A673 (cell line): ENCODE results near the gene OR51B2. TPM values are rescaled to one million over a fixed set of nuclear protein-coding genes. Genes with fewer than 3 reads are reported as not detected.

Experiments used
- BruUV-seq: library from RNA; stranded (reverse); fragments of 400-500 nt; replicated peaks from 2 replicates; lab custom pipeline; 2021; lab: Mats Ljungman, UMichigan
- CTCF ChIA-PET: fragments of 300-600 bp; sonication (Branson Sonifier 250); formaldehyde crosslinking; loops from one replicate; lab custom pipeline; 2022; ENCODE audit warnings: antibody characterized with exemption; lab: Charles Lee
- POLR2A ChIA-PET: fragments of 300-600 bp; sonication (Branson Sonifier 250); formaldehyde crosslinking; loops from one replicate; lab custom pipeline; 2022; ENCODE audit warnings: antibody characterized with exemption; ENCODE audit not compliant: low non-redundant PET; lab: Charles Lee
- DNase-seq: peaks from one replicate; pipeline ENCODE4 v3.0.0-alpha.2; 2015; ENCODE audit warnings: low spot score
- H3K27ac ChIP-seq: fragments of 200-600 bp; sonication (generic); 2 replicates; pipeline ENCODE4 v1.5.1; 2016; ENCODE audit warnings: mixed run types, low read depth, mild to moderate bottlenecking, mixed read lengths, antibody characterized with exemption, low read length; ENCODE audit not compliant: poor library complexity, severe bottlenecking
- H3K27me3 ChIP-seq: fragments of 200-600 bp; sonication (generic); replicated peaks from 2 replicates; pipeline ENCODE4 v1.6.1; 2017; ENCODE audit warnings: mixed run types, low read depth, mild to moderate bottlenecking, mixed read lengths, antibody characterized with exemption, low read length; ENCODE audit not compliant: insufficient read depth, poor library complexity
- H3K36me3 ChIP-seq: fragments of 200-600 bp; sonication (generic); 2 replicates; pipeline ENCODE4 v1.6.1; 2016; ENCODE audit warnings: mixed run types, mild to moderate bottlenecking, mixed read lengths, antibody characterized with exemption, low read length; ENCODE audit not compliant: insufficient read depth, poor library complexity, severe bottlenecking
- H3K4me1 ChIP-seq: fragments of 200-600 bp; sonication (generic); 2 replicates; pipeline ENCODE4 v1.6.1; 2017; ENCODE audit warnings: mixed run types, mild to moderate bottlenecking, mixed read lengths, antibody characterized with exemption, low read length; ENCODE audit not compliant: insufficient read depth, poor library complexity, severe bottlenecking
- H3K4me3 ChIP-seq: fragments of 200-600 bp; sonication (generic); 2 replicates; pipeline ENCODE4 v1.5.1; 2016; ENCODE audit warnings: low read depth, mixed run types, mild to moderate bottlenecking, mixed read lengths, low read length; ENCODE audit not compliant: poor library complexity, severe bottlenecking
- H3K9me3 ChIP-seq: fragments of 200-600 bp; sonication (generic); 2 replicates; pipeline ENCODE4 v1.6.1; 2016; ENCODE audit warnings: mixed run types, low read depth, mild to moderate bottlenecking, mixed read lengths, antibody characterized with exemption, low read length; ENCODE audit not compliant: poor library complexity, severe bottlenecking
- CTCF ChIP-seq: fragments of 300-800, 200-600 bp; sonication (generic); conservative IDR thresholded peaks from 2 replicates; pipeline ENCODE4 v1.5.1; 2017; ENCODE audit warnings: low read depth, mild to moderate bottlenecking, antibody characterized with exemption, low read length, moderate library complexity, mixed read lengths
- EZH2 ChIP-seq: fragments of 200-600 bp; sonication (generic); IDR thresholded peaks from 2 replicates; pipeline ENCODE4 v1.6.1; 2017; ENCODE audit warnings: borderline replicate concordance, low read depth, mild to moderate bottlenecking, mixed read lengths, antibody characterized with exemption, low read length; ENCODE audit not compliant: poor library complexity, severe bottlenecking
- intact Hi-C: fragments of 100-400 bp; cut with micrococcal nuclease; formaldehyde crosslinking; loops from one replicate; pipeline ENCODE4 v1.10.0; 2022; ENCODE audit not compliant: unreplicated experiment
- total RNA-seq: library from RNA; stranded (reverse); gene quantifications from 2 replicates; pipeline ENCODE4 v1.2.3, GENCODE V29; 2021

Gene OR51B2
- total RNA-seq, 1 experiment from 2014 or later: not detected

DNA sequence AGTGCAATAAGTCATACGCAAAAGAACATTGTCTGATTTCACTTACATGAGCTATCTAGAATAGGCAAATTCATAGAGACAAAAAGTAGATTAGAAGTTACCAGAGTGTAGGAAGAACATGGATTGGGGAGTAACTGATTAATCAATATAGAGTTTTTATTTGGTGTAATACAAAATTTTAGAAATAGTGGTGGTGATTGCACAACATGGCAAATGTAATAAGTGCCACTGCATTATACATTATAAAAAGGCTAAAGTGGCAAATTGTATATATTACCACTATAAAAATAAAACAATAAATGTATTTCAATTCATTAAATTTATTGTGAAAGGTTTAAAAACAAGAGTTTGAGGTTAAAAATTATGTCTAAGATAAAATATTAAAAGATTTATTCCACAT, 13.7 kb downstream of the OR51B2 start:
- intact Hi-C loops: no loop called here

DNA sequence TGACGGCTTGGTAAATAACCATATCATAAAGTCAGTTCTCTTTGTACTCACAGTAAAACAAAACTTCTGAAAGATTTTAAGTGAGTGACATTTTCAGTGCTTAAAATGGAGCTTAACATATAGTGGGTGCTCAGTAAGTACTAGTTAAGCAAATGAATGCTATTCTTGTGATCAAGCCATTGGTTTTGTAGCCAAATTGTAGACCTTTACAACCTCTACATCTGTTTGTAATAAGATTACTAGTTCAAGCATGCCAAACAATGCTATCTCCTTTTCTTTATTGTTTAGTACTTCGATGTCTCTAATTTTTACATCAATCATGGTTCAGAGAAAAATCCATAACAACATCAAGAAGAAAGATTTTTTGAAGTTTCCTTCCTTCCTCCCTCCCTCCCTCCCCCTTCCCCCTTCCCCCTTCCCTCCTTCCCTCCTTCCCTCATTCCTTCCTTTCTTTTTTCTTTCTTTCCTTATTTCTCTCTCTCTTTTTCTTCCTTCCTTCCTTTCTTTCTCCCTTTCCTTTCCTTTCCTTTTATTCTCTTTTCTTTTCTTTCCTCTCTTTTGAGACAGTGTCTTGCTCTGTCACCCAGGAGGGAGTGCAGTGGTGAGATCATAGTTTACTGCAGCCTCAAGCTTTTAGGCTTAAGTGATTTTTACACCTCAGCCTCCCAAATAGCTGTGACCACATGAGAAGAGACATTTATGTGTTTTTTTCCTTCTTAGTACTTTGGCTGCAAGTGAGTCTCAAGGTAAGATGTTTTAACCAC, 16.7 kb downstream of the OR51B2 start:
- POLR2A ChIA-PET: no interaction called here
- intact Hi-C loops: no loop called here
- CTCF ChIA-PET: no interaction called here

More for the DNA sequence above, 13.7 kb downstream of the OR51B2 start:
- Histone ChIP-seq H3K4me1 (no peaks in the 10 kb centered on the region), H3K27me3 (no peaks in the 10 kb centered on the region), H3K9me3 (no peaks in the 10 kb centered on the region), H3K4me3 (no peak overlapping the region), H3K27ac (no peak overlapping the region), H3K36me3 (no peaks in the 10 kb centered on the region)
- CTCF ChIA-PET: no interaction called here
- BruUV-seq: no TSS peak
- DNase-seq: no peak
- POLR2A ChIA-PET: no interaction called here
- TF ChIP-seq EZH2: no peak
- no peak for TF ChIP-seq CTCF

GRCh38 chr11:5304046-5304445, 20.1 kb downstream of the OR51B2 start:
- BruUV-seq: no TSS peak
- CTCF ChIA-PET: no interaction called here
- DNase-seq: no peak
- no peaks in the 10 kb centered on the region for H3K36me3 ChIP-seq
- intact Hi-C loops: no loop called here
- H3K27ac ChIP-seq: no peak overlapping the region
- H3K4me1 ChIP-seq: no peaks in the 10 kb centered on the region
- H3K9me3 ChIP-seq: no peaks in the 10 kb centered on the region
- no peaks in the 10 kb centered on the region for H3K27me3 ChIP-seq
- no peak overlapping the region for H3K4me3 ChIP-seq
- TF ChIP-seq CTCF (no peak), EZH2 (no peak)
- POLR2A ChIA-PET: no interaction called here

More for the DNA sequence above, 16.7 kb downstream of the OR51B2 start:
- TF ChIP-seq EZH2: no peak
- no peak for TF ChIP-seq CTCF
- Histone ChIP-seq H3K4me1 (no peaks in the 10 kb centered on the region), H3K9me3 (no peaks in the 10 kb centered on the region), H3K36me3 (no peaks in the 10 kb centered on the region), H3K27ac (no peak overlapping the region), H3K4me3 (no peak overlapping the region), H3K27me3 (no peaks in the 10 kb centered on the region)
- DNase-seq: no peak
- BruUV-seq: no TSS peak
